ENCODE results near the gene CLCNKA.

Gene CLCNKA

GRCh38 chr1:16076031-16076864, 54.4 kb downstream of the CLCNKA start:
- DNase-seq (ENCODE audit: low spot score in 2 of 2) (no peak), ATAC-seq (replicated peaks; ENCODE audit: extremely low read depth, poor library complexity, severe bottlenecking) (no peak)
- peaks cover 2% of the 10 kb centered on the region for H3K36me3 Mint-ChIP-seq (ENCODE audit: insufficient read depth)
- H3K27me3 Mint-ChIP-seq = no peaks in the 10 kb centered on the region
- H3K4me1 Mint-ChIP-seq = peaks cover 22% of the 10 kb centered on the region
- no peaks in the 10 kb centered on the region for H3K9me3 Mint-ChIP-seq
- H3K4me3 Mint-ChIP-seq = no peak overlapping the region
- no peak overlapping the region for H3K27ac Mint-ChIP-seq (ENCODE audit: low read depth)

GRCh38 chr1:16076865-16077238, 55.0 kb downstream of the CLCNKA start:
- DNase-seq (ENCODE audit: low spot score in 2 of 2) (no peak), ATAC-seq (replicated peaks; ENCODE audit: extremely low read depth, poor library complexity, severe bottlenecking) (no peak)
- H3K9me3 Mint-ChIP-seq = no peaks in the 10 kb centered on the region
- H3K4me3 Mint-ChIP-seq = no peak overlapping the region
- no peaks in the 10 kb centered on the region for H3K27me3 Mint-ChIP-seq
- H3K36me3 Mint-ChIP-seq (ENCODE audit: insufficient read depth) = peaks cover 2% of the 10 kb centered on the region
- H3K4me1 Mint-ChIP-seq = peaks cover 20% of the 10 kb centered on the region
- no peak overlapping the region for H3K27ac Mint-ChIP-seq (ENCODE audit: low read depth)

- no peak for ATAC-seq (replicated peaks; ENCODE audit: extremely low read depth, poor library complexity, severe bottlenecking)
- Mint-ChIP-seq H3K4me3 (peak overlapping the region; percentile 36), H3K36me3 (ENCODE audit: insufficient read depth) (peaks cover 2% of the 10 kb centered on the region), H3K27me3 (no peaks in the 10 kb centered on the region), H3K27ac (ENCODE audit: low read depth) (no peak overlapping the region), H3K4me1 (peaks cover 20% of the 10 kb centered on the region), H3K9me3 (no peaks in the 10 kb centered on the region)
- no peak for DNase-seq (ENCODE audit: low spot score in 2 of 2)
These were observed 55.8 kb downstream of the CLCNKA start for GRCh38 chr1:16077406-16078245.

- peak overlapping the region; percentile 71 for H3K27ac Mint-ChIP-seq (ENCODE audit: low read depth)
- peaks cover 2% of the 10 kb centered on the region for H3K36me3 Mint-ChIP-seq (ENCODE audit: insufficient read depth)
- no peaks in the 10 kb centered on the region for H3K9me3 Mint-ChIP-seq
- peak; percentile 93 for ATAC-seq (replicated peaks; ENCODE audit: extremely low read depth, poor library complexity, severe bottlenecking)
- H3K4me1 Mint-ChIP-seq = peaks cover 15% of the 10 kb centered on the region
- peak; percentile 55 to 70 for DNase-seq (ENCODE audit: low spot score in 2 of 2)
- peak overlapping the region; percentile 68 for H3K4me3 Mint-ChIP-seq
- no peaks in the 10 kb centered on the region for H3K27me3 Mint-ChIP-seq
These were observed 57.3 kb downstream of the CLCNKA start for GRCh38 chr1:16078925-16079656.

- DNase-seq (ENCODE audit: low spot score in 2 of 2) (no peak), ATAC-seq (replicated peaks; ENCODE audit: extremely low read depth, poor library complexity, severe bottlenecking) (no peak)
- Mint-ChIP-seq H3K4me1 (peaks cover 14% of the 10 kb centered on the region), H3K27me3 (no peaks in the 10 kb centered on the region), H3K36me3 (ENCODE audit: insufficient read depth) (peaks cover 2% of the 10 kb centered on the region), H3K27ac (ENCODE audit: low read depth) (peak overlapping the region; percentile 71), H3K4me3 (no peak overlapping the region), H3K9me3 (no peaks in the 10 kb centered on the region)
These were observed 58.8 kb downstream of the CLCNKA start for GRCh38 chr1:16080422-16081150.

GRCh38 chr1:16081636-16082035, 59.8 kb downstream of the CLCNKA start:
- H3K9me3 Mint-ChIP-seq = no peaks in the 10 kb centered on the region
- peaks cover 2% of the 10 kb centered on the region for H3K36me3 Mint-ChIP-seq (ENCODE audit: insufficient read depth)
- H3K27ac Mint-ChIP-seq (ENCODE audit: low read depth) = no peak overlapping the region
- DNase-seq (ENCODE audit: low spot score in 2 of 2) (no peak), ATAC-seq (replicated peaks; ENCODE audit: extremely low read depth, poor library complexity, severe bottlenecking) (no peak)
- H3K4me3 Mint-ChIP-seq = no peak overlapping the region
- H3K27me3 Mint-ChIP-seq = no peaks in the 10 kb centered on the region
- peaks cover 14% of the 10 kb centered on the region for H3K4me1 Mint-ChIP-seq

GRCh38 chr1:16082283-16083038, 60.6 kb downstream of the CLCNKA start:
- Mint-ChIP-seq H3K4me1 (peaks cover 13% of the 10 kb centered on the region), H3K27me3 (no peaks in the 10 kb centered on the region), H3K27ac (ENCODE audit: low read depth) (no peak overlapping the region), H3K4me3 (no peak overlapping the region), H3K9me3 (no peaks in the 10 kb centered on the region), H3K36me3 (ENCODE audit: insufficient read depth) (peaks cover 2% of the 10 kb centered on the region)
- ATAC-seq (replicated peaks; ENCODE audit: extremely low read depth, poor library complexity, severe bottlenecking) = no peak
- DNase-seq (ENCODE audit: low spot score in 2 of 2) = peak; percentile 38 to 54

GRCh38 chr1:16083486-16083885, 61.6 kb downstream of the CLCNKA start:
- ATAC-seq (replicated peaks; ENCODE audit: extremely low read depth, poor library complexity, severe bottlenecking) (no peak), DNase-seq (ENCODE audit: low spot score in 2 of 2) (no peak)
- no peak overlapping the region for H3K4me3 Mint-ChIP-seq
- no peak overlapping the region for H3K27ac Mint-ChIP-seq (ENCODE audit: low read depth)
- peaks cover 9% of the 10 kb centered on the region for H3K4me1 Mint-ChIP-seq
- peaks cover 2% of the 10 kb centered on the region for H3K36me3 Mint-ChIP-seq (ENCODE audit: insufficient read depth)
- no peaks in the 10 kb centered on the region for H3K27me3 Mint-ChIP-seq
- H3K9me3 Mint-ChIP-seq = no peaks in the 10 kb centered on the region

Measured in central memory CD8-positive, alpha-beta T cell (primary cell).